Astrocyte (in vitro differentiated cells and primary cell): ENCODE results near the gene PXDN. TPM values are rescaled to one million over a fixed set of nuclear protein-coding genes. Genes with fewer than 3 reads are reported as not detected.

ENCODE experiments used
- DNase-seq: peaks from one replicate; pipeline ENCODE4 v3.0.0-alpha.2; 2010; ENCODE audit warnings: low read depth
- FAIRE-seq: peaks from 2 replicates; lab custom pipeline; 2011; peaks lifted over from hg19 to GRCh38; lab: Jason Lieb, UNC
- H2AFZ ChIP-seq: 2 replicates; pipeline ENCODE4 v1.6.0; 2012; ENCODE audit warnings: low read depth, low read length, inconsistent platforms
- H3K27ac ChIP-seq: 2 replicates; pipeline ENCODE4 v1.5.1; 2011; ENCODE audit warnings: low read depth, low read length, inconsistent platforms
- H3K27me3 ChIP-seq: 2 replicates; pipeline ENCODE4 v1.6.0; 2011; ENCODE audit warnings: low read length, inconsistent platforms; ENCODE audit not compliant: insufficient read depth
- H3K36me3 ChIP-seq: 2 replicates; pipeline ENCODE4 v1.5.1; 2011; ENCODE audit warnings: low read length, inconsistent platforms; ENCODE audit not compliant: insufficient read depth
- H3K4me1 ChIP-seq: 2 replicates; pipeline ENCODE4 v1.5.1; 2011; ENCODE audit warnings: low read length, inconsistent platforms; ENCODE audit not compliant: insufficient read depth
- H3K4me2 ChIP-seq: 2 replicates; pipeline ENCODE4 v1.6.0; 2012; ENCODE audit warnings: low read length, inconsistent platforms
- H3K4me3 ChIP-seq: 2 replicates; pipeline ENCODE4 v1.5.1; 2011; ENCODE audit warnings: low read depth, mild to moderate bottlenecking, low read length, inconsistent platforms; ENCODE audit not compliant: insufficient read depth
- H3K79me2 ChIP-seq: 2 replicates; pipeline ENCODE4 v1.6.0; 2012; ENCODE audit warnings: mild to moderate bottlenecking, low read length, inconsistent platforms; ENCODE audit not compliant: insufficient read depth
- H3K9ac ChIP-seq: 2 replicates; pipeline ENCODE4 v1.6.0; 2012; ENCODE audit warnings: mild to moderate bottlenecking, low read length, inconsistent platforms
- H3K9me3 ChIP-seq: 2 replicates; pipeline ENCODE4 v1.5.1; 2012; ENCODE audit warnings: low read depth, mild to moderate bottlenecking, low read length, inconsistent platforms; ENCODE audit not compliant: insufficient read depth
- H4K20me1 ChIP-seq: 2 replicates; pipeline ENCODE4 v1.6.0; 2012; ENCODE audit warnings: low read length, inconsistent platforms; ENCODE audit not compliant: insufficient read depth
- H3K27ac Mint-ChIP-seq: one replicate; pipeline ENCODE4 v1.8.0; 2021; ENCODE audit warnings: mild to moderate bottlenecking, mixed read lengths; ENCODE audit not compliant: unreplicated experiment
- H3K27me3 Mint-ChIP-seq: one replicate; pipeline ENCODE4 v1.8.0; 2021; ENCODE audit warnings: low read depth, mixed read lengths; ENCODE audit not compliant: unreplicated experiment
- H3K36me3 Mint-ChIP-seq: one replicate; pipeline ENCODE4 v1.8.0; 2021; ENCODE audit warnings: low read depth, mixed read lengths; ENCODE audit not compliant: unreplicated experiment
- H3K4me1 Mint-ChIP-seq: one replicate; pipeline ENCODE4 v1.8.0; 2021; ENCODE audit warnings: low read depth, mixed read lengths; ENCODE audit not compliant: unreplicated experiment
- H3K4me3 Mint-ChIP-seq: one replicate; pipeline ENCODE4 v1.8.0; 2021; ENCODE audit warnings: mild to moderate bottlenecking, moderate library complexity, mixed read lengths; ENCODE audit not compliant: unreplicated experiment
- H3K9me3 Mint-ChIP-seq: one replicate; pipeline ENCODE4 v1.8.0; 2021; ENCODE audit warnings: mild to moderate bottlenecking, mixed read lengths; ENCODE audit not compliant: unreplicated experiment
- EZH2 ChIP-seq: IDR thresholded peaks from 2 replicates; pipeline ENCODE4 v1.6.1; 2012; ENCODE audit warnings: mild to moderate bottlenecking, low read length, inconsistent platforms; ENCODE audit not compliant: insufficient read depth
- total RNA-seq: library from RNA; stranded (reverse); gene quantifications from 2 replicates; pipeline ENCODE4 v1.2.1, GENCODE V29; 2021
- TF ChIP-seq, protein P1 (sequence below): IDR thresholded peaks from 2 replicates; pipeline ENCODE4 v1.5.1; 2011; ENCODE audit warnings: low read depth, mild to moderate bottlenecking, inconsistent platforms, low read length, moderate library complexity; ENCODE audit not compliant: insufficient read depth

The PXDN gene
- total RNA-seq, 1 donor from 2014 or later: 417 TPM

DNA sequence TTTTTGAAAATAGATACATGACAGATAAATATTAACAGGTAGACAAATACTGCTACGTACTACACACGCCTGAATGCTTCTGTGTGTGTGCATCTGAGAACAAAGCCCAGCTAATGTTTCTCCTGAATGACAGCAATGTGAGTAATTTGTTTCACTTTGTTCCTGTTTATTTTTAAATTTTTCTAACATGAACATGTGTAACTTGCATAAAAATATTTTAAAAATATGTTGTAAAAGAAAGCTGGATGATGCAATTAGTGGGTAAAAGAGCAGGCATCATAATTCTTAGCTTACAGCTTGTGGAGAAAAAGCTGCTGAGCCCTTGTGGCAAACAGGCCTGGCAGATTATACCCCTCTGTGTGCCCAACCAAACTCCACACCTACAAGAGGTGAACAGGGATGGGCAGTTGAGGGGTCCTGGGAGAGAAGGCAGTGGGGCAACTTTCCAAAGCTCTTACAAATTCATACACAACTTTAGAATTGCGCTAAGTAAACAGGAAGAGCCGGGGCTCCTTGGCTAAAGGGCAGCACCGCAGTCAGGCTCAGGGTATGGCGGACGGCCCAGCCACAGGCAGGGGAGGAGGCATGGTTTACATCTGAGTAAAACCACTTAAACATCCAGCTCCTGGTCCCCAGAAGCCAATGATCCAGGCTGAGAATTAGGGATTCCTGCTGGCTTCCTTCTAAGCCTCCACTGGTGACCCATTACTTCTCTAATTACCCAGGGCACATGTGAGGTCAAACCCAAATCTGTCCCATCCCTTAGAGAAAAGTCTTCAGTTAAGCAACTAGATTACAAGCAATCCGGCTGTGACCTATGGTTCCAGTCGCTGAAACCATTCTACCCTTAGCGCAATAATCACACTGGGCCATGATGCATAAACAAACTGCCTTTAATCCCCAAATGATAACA, 14.0 kb downstream of the PXDN start:
- Mint-ChIP-seq H3K27ac (peak overlapping the region; percentile 97), H3K4me1 (peaks cover 47% of the 10 kb centered on the region), H3K36me3 (peaks cover 23% of the 10 kb centered on the region), H3K27me3 (no peaks in the 10 kb centered on the region), H3K4me3 (no peak overlapping the region), H3K9me3 (peaks cover 6% of the 10 kb centered on the region)
- no peak for TF ChIP-seq EZH2
- peak overlapping the region; percentile 34 for H3K4me3 ChIP-seq
- peak; percentile 90 for DNase-seq
- H4K20me1 ChIP-seq: peaks cover 19% of the 10 kb centered on the region
- no peak for FAIRE-seq
- peaks cover 48% of the 10 kb centered on the region for H3K4me1 ChIP-seq
- peak overlapping the region; percentile 76 for H3K4me2 ChIP-seq
- H3K27me3 ChIP-seq: no peaks in the 10 kb centered on the region
- H3K9ac ChIP-seq: peak overlapping the region; percentile 95
- no peaks in the 10 kb centered on the region for H3K36me3 ChIP-seq
- H3K79me2 ChIP-seq: peaks cover 86% of the 10 kb centered on the region
- no peak overlapping the region for H2AFZ ChIP-seq
- H3K27ac ChIP-seq: peak overlapping the region; percentile 100
- H3K9me3 ChIP-seq: peaks cover under 1% of the 10 kb centered on the region

DNA sequence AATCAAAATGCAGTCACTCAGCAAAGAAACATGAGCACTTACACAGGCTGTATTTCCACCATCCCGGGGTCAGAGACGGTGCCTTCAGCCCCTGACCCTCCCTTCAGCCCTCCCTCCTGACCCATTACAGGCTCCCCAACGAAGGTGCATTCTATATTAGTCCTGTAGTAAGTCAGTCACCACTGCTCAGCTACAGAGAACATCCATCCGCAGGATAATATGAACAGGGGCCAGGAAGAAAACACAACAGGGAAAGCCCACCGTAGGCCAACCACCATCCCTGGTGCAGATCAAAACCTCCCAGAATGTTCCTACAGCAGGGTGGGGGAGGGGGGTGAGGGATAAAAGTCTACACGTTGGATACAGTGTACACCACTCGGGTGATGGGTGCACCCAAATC, 15.1 kb downstream of the PXDN start:
- FAIRE-seq: no peak
- H3K4me3 ChIP-seq: peak overlapping the region; percentile 21
- peak overlapping the region; percentile 76 for H3K4me2 ChIP-seq
- H2AFZ ChIP-seq: no peak overlapping the region
- DNase-seq: no peak
- peak overlapping the region; percentile 95 for H3K9ac ChIP-seq
- peaks cover 19% of the 10 kb centered on the region for H4K20me1 ChIP-seq
- no peak overlapping the region for H3K4me3 Mint-ChIP-seq
- peaks cover 46% of the 10 kb centered on the region for H3K4me1 Mint-ChIP-seq
- TF ChIP-seq EZH2: no peak
- TF ChIP-seq, protein P1, sequence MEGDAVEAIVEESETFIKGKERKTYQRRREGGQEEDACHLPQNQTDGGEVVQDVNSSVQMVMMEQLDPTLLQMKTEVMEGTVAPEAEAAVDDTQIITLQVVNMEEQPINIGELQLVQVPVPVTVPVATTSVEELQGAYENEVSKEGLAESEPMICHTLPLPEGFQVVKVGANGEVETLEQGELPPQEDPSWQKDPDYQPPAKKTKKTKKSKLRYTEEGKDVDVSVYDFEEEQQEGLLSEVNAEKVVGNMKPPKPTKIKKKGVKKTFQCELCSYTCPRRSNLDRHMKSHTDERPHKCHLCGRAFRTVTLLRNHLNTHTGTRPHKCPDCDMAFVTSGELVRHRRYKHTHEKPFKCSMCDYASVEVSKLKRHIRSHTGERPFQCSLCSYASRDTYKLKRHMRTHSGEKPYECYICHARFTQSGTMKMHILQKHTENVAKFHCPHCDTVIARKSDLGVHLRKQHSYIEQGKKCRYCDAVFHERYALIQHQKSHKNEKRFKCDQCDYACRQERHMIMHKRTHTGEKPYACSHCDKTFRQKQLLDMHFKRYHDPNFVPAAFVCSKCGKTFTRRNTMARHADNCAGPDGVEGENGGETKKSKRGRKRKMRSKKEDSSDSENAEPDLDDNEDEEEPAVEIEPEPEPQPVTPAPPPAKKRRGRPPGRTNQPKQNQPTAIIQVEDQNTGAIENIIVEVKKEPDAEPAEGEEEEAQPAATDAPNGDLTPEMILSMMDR: no peak
- H3K36me3 ChIP-seq: no peaks in the 10 kb centered on the region
- H3K36me3 Mint-ChIP-seq: peaks cover 18% of the 10 kb centered on the region
- peaks cover 48% of the 10 kb centered on the region for H3K4me1 ChIP-seq
- peak overlapping the region; percentile 97 for H3K27ac Mint-ChIP-seq
- H3K27ac ChIP-seq: peak overlapping the region; percentile 100
- H3K27me3 Mint-ChIP-seq: no peaks in the 10 kb centered on the region
- H3K79me2 ChIP-seq: peaks cover 83% of the 10 kb centered on the region
- H3K27me3 ChIP-seq: no peaks in the 10 kb centered on the region
- H3K9me3 Mint-ChIP-seq: peaks cover 6% of the 10 kb centered on the region
- no peaks in the 10 kb centered on the region for H3K9me3 ChIP-seq

DNA sequence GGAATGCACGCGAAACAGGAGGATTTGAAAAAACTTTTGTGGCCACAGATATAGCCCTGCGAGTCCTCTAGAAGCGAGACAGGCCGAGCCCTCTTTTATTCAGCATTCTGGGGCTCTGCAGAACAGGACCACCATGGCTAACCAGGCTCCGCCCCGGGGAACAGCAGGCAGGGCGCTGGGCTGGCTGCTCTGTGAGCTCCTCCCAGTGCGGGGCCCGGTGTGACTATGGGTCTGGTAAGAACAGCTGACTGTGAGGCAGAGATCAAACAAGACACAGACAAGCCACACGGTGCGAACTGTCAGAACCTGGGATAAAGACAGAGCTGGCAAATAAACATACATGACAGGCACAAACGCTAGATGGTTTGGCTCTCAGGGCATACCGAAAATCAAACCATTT, 15.5 kb downstream of the PXDN start:
- Mint-ChIP-seq H3K27ac (peak overlapping the region; percentile 97), H3K4me1 (peaks cover 46% of the 10 kb centered on the region), H3K9me3 (peaks cover 6% of the 10 kb centered on the region), H3K27me3 (no peaks in the 10 kb centered on the region), H3K4me3 (no peak overlapping the region), H3K36me3 (peaks cover 18% of the 10 kb centered on the region)
- Histone ChIP-seq H3K36me3 (no peaks in the 10 kb centered on the region), H3K79me2 (peaks cover 83% of the 10 kb centered on the region), H3K4me1 (peaks cover 49% of the 10 kb centered on the region), H2AFZ (no peak overlapping the region), H3K9ac (peak overlapping the region; percentile 95), H3K4me2 (peak overlapping the region; percentile 76), H3K27me3 (no peaks in the 10 kb centered on the region), H3K27ac (peak overlapping the region; percentile 100), H3K9me3 (no peaks in the 10 kb centered on the region), H3K4me3 (peak overlapping the region; percentile 21), H4K20me1 (peaks cover 19% of the 10 kb centered on the region)
- DNase-seq: no peak
- no peak for TF ChIP-seq EZH2
- TF ChIP-seq, protein P1: no peak
- no peak for FAIRE-seq
